GM12801 (cell line): ENCODE results near the gene DEPP1.

Experiments used
- TF ChIP-seq, protein P1 (sequence below): IDR thresholded peaks from one replicate; pipeline ENCODE4 v1.5.1; 2011; ENCODE audit warnings: control low read depth; ENCODE audit not compliant: insufficient read length; ENCODE audit errors: extremely low read depth

The DEPP1 gene

DNA sequence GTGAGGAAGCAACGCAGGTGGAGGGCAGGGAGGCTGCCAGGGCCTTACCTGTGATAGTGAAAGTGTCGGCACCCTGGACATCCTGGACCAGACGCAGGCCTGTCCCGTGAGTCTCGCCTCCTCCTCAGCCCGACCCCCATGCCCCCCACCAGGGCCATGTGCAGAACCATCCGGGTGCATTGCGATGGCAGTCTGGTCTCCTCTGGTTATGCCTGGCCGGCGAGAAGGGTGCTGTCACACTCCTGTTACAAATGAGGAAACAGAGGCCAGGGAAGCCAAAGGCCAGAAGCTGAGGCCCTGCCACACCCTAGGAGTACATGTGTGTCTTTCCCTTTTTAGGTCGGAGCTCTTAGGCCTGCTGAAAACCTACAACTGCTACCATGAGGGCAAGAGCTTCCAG, 7.2 kb downstream of the DEPP1 start:
- TF ChIP-seq, protein P1, sequence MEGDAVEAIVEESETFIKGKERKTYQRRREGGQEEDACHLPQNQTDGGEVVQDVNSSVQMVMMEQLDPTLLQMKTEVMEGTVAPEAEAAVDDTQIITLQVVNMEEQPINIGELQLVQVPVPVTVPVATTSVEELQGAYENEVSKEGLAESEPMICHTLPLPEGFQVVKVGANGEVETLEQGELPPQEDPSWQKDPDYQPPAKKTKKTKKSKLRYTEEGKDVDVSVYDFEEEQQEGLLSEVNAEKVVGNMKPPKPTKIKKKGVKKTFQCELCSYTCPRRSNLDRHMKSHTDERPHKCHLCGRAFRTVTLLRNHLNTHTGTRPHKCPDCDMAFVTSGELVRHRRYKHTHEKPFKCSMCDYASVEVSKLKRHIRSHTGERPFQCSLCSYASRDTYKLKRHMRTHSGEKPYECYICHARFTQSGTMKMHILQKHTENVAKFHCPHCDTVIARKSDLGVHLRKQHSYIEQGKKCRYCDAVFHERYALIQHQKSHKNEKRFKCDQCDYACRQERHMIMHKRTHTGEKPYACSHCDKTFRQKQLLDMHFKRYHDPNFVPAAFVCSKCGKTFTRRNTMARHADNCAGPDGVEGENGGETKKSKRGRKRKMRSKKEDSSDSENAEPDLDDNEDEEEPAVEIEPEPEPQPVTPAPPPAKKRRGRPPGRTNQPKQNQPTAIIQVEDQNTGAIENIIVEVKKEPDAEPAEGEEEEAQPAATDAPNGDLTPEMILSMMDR = no peak

DNA sequence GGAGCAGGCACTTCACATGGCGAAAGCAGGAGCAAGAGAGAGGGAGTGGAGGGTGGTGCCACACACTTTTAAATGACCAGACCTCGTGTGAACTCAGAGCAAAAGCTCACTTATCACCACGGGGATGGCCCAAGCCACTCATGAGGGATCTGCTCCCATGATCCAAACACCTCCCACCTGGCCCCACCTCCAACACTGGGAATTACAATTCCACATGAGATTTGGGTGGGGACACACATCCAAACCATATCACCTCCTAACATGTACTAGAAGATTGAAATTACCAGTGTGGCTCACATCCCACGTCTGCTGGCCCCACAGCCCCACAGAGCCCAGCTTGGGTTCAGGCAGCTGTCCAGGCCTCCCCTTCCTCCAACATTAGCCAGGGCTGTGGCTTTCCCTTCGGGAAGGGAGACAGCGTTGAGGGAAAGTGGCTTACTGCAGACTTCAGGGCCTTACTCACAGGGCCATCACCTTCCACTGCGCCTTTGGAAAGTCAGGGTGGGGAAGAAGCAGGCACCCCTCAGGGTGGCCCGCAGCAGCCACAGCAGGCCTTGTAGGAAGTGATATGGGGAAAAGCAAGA, 7.7 kb downstream of the DEPP1 start:
- TF ChIP-seq, protein P1 = no peak

DNA sequence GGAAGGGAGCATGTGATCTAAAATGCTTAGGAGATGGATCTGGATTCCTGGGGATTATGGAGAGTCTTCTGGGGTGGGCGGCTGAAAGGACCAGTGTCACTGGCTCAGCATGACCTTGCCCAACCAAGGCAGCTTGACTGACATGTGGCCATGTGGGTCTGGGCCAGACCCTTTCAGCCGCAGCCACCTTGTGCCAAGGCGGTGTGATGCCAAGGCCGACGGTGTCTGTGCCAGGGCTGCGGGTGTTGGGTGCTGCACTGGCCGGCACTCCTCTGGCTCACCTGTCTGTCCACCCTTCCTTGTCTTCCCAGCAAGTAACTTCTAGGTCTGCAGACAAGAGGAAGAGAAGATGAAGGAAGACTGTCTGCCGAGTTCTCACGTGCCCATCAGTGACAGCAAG, 8.8 kb downstream of the DEPP1 start:
- TF ChIP-seq, protein P1 = no peak

DNA sequence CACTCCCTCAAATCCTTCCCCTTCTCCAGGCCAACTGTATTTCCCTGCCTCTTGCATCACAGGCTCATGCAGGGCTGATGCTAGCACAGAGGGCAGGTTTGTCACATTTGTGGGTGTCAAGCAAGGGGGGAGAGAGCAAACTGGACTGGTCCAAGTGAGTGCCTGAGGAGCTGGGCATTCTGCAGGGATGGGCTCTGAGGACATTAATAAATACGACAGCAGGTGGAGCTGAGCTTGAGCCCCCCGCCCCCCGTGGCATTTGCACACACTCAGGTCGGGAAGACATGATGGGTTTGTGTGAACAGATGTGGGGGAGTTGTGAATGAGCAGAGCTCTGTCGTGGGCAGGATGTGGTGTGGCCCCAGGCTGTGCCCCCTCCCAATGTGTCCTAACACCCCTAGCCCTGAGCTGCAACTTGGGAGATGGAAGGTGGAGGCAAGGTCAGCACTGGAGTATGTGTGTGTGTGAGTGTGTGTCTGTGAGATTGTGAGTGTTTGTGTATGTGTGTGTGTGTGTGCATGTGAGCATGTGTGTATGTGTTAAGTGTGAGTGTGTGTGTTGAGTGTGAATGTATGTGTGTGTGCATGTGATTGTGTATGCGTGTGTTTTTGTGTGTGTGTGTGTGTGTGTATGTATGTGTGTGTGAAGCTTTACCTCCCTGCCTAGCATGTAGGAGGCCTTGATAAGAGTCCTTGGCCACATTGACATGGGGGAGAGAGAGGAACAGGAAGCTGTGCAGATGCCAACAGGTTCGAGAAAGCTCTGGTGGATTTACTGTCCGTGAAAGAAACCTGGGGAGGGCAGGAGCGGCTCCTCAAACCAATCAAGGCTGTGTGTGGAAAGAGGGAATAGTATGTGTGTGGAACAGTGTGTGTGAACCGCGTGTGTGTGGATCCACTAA, 9.9 kb downstream of the DEPP1 start:
- TF ChIP-seq, protein P1 = no peak

DNA sequence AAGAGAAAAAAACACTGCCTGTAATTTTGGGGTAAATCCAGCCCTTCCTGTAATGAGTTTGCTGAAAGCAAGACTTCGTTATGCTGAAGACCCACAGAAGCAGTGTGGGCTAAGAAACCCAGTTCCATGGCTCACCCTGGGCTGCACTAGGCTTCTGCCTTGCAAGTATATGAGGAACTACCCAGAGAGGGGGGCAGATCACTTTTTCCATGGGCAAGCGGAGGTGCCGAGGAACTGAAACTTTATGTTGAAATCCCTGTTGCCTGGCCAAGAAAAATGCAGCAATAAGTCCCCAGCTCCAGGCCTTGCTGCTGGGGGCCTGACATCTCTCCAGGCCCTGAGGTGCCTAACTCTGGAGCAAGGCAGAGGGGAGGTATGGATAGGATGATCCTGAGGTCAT, 10.5 kb downstream of the DEPP1 start:
- TF ChIP-seq, protein P1 = no peak

DNA sequence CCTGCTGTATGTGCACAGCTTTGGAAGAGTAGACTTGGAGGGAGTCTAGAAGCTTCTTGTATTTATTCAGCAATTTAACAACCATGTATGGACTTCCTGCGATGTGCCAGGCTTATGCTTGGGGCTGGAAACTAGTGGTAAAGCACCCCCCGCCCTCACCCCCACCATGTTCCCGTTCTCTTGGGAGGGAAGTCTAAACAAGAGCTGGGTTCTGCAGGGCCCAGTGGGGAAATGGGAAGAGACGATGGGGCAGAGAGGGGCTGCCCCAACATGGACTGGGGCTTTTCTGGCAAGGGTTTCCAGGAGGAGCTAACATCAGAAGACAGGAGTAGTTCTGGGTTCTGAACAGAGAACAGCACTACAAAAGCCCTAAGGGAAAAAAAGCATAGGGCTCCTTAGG, 11.0 kb downstream of the DEPP1 start:
- TF ChIP-seq, protein P1 = no peak

DNA sequence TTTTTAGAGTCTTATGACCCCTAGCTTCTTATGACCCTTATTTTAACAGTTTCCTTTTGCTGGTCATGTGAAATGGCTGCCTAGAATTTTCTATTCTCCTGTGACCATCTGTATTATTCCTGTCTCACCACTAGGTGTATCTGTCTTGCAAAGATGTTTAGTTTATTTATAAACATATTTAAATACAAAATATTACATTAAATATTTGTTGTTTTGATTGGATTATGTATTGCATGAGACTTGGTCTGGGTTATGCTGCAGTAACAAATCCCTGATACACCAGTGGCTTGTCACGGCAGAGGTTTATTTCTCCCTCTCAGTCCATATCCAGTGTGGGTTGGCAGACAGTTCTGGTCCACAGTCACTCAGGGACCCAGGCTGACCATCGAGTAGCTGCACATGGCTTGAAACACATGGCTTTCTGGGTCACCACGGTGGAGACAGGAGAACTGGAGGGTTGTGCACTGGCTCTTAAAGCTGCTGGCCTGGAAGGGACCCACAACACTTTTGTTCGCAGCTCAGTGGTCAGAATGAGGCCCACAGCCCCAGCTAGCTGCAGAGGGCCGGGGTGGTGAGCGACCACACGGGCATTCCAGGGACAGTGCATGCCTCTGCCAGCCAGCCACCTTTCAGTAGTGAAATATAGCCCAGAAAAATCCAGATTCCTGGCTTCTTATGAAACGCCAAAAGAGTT, 11.6 kb downstream of the DEPP1 start:
- TF ChIP-seq, protein P1 = no peak
